Thoracic aorta endothelial cell (primary cell): ENCODE results near the gene STATH. TPM values are rescaled to one million over a fixed set of nuclear protein-coding genes. Genes with fewer than 3 reads are reported as not detected.

ENCODE experiments used
- total RNA-seq: library from RNA; depleted of rRNA; stranded (reverse); fragments of >200 nt; gene quantifications from 2 replicates; pipeline ENCODE4 v1.2.3, GENCODE V29; 2012

STATH gene
- total RNA-seq = not detected in 2 replicates

DNA sequence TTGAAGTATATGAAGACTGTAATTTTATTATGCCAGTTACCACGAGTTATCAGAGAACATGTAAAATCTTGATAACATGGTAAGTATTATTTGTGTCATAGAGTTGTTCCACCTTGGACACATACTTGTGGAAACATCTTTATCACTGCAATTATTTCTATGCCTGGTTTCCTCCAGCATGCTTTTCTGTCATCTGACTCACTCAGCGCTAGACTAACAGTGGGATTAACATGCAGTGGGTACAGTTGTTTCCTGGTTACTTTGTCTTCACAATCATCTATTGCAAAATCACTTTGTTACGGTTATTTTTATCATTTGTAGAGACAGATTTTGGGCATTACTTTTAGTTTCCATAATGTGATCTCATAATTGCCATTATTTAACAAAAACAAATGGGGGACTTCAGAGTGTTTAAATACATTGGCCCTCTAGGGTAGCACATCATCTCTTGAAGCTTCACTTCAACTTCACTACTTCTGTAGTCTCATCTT is at the start of gene STATH:
STATH (plus strand) TSS at position 441 of the 491 bp plus-strand sequence. CDS start 2,472 bp downstream, outside the sequence.

DNA sequence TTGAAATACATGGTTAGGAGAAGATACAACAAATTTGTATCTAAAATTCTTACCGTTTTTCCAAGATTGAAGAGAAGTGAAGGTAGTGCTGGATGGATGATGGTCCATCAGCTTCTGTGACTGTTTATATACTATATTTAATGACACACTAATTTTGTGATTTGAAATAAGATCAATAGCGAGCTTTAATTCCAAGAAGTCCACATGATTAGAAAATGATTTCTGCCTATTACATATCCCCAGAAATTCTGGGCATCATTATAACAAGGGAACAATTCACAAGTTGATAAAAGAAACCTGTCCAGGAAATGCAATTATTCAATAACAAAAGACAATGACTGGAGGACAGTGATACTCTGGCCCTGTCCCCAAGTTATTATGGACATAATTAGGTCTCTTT is 30.1 kb upstream of the STATH start, which contains the start of gene CSN2:
CSN2 (minus strand) TSS at position 101 of the 400 bp plus-strand sequence. CDS start 4,733 bp downstream, outside the sequence.

GRCh38 chr4:70028159-70028558 is 32.4 kb downstream of the STATH start, which contains the start of gene HTN3:
HTN3 (plus strand) TSS chr4:70028459; CDS start chr4:70030741, 2,282 bp downstream.

GRCh38 chr4:70050138-70050537 is 54.4 kb downstream of the STATH start, which contains the start of gene HTN1:
HTN1 (plus strand) TSS chr4:70050438; CDS start chr4:70053077, 2,639 bp downstream.

Other genes starting within 250 kb of the STATH start
- 150 and 219 TPM in 2 replicates for gene SULT1B1, start 235.3 kb upstream of the STATH start, total RNA-seq
- 22.4 and 30.9 TPM in 2 replicates for gene SULT1E1, start 135.8 kb upstream of the STATH start, total RNA-seq
- gene CSN1S1, start 64.9 kb upstream of the STATH start, total RNA-seq = not detected in 2 replicates
- not detected in 2 replicates for gene CSN2, start 30.2 kb upstream of the STATH start, total RNA-seq
- not detected in 2 replicates for gene HTN3, start 32.5 kb downstream of the STATH start, total RNA-seq
- not detected in 2 replicates for gene HTN1, start 54.5 kb downstream of the STATH start, total RNA-seq
- gene PRR27, start 158.3 kb downstream of the STATH start, total RNA-seq = not detected in 2 replicates
- gene ODAM, start 199.8 kb downstream of the STATH start, total RNA-seq = not detected in 2 replicates
- gene FDCSP, start 230.2 kb downstream of the STATH start, total RNA-seq = not detected in 2 replicates
- not detected in 2 replicates for gene CSN3, start 246.6 kb downstream of the STATH start, total RNA-seq